Dedifferentiated amniotic fluid mesenchymal stem cell (primary cell): ENCODE results near the gene ACTN3.
"Not testable (repeated sequence)": the region's sequence is repeated elsewhere in the genome, so short reads cannot be mapped to it uniquely, and the experiment has no call there.

Experiments used
- DNase-seq: peaks from one replicate; pipeline ENCODE4 v3.0.0-alpha.2; 2016; ENCODE audit errors: extremely low spot score

The ACTN3 gene

GRCh38 chr11:66564984-66565383 is 18.3 kb downstream of the ACTN3 start:
- DNase-seq = no peak

GRCh38 chr11:66566221-66566620 is 19.5 kb downstream of the ACTN3 start:
- no peak for DNase-seq

- DNase-seq = no peak
Measured at GRCh38 chr11:66567787-66568123, 21.1 kb downstream of the ACTN3 start.

GRCh38 chr11:66568124-66568916 is 21.6 kb downstream of the ACTN3 start, which contains the start of gene CTSF:
Gene CTSF, minus strand, starts transcription at chr11:66568606. Its CDS starts 120 bp downstream, at chr11:66568486.
- peak; percentile 59 for DNase-seq

GRCh38 chr11:66569076-66569475 is 22.4 kb downstream of the ACTN3 start:
- DNase-seq = no peak

- DNase-seq = no peak
Measured at GRCh38 chr11:66570079-66570849, 23.6 kb downstream of the ACTN3 start.

- no peak for DNase-seq
Measured at GRCh38 chr11:66570850-66571180, 24.1 kb downstream of the ACTN3 start.

- DNase-seq = peak; percentile 79
Measured at GRCh38 chr11:66579017-66579606, 32.4 kb downstream of the ACTN3 start.

GRCh38 chr11:66580803-66581202 is 34.1 kb downstream of the ACTN3 start:
- DNase-seq = no peak

GRCh38 chr11:66581261-66581660 is 34.6 kb downstream of the ACTN3 start:
- no peak for DNase-seq

- not testable (repeated sequence) for DNase-seq
Measured at GRCh38 chr11:66582565-66583147, 36.0 kb downstream of the ACTN3 start.

- not testable (repeated sequence) for DNase-seq
Measured at GRCh38 chr11:66585447-66585846, 38.7 kb downstream of the ACTN3 start.

GRCh38 chr11:66586136-66586535 is 39.4 kb downstream of the ACTN3 start:
- no peak for DNase-seq

- DNase-seq = not testable (repeated sequence)
Measured at GRCh38 chr11:66589315-66589714, 42.6 kb downstream of the ACTN3 start.

GRCh38 chr11:66589996-66590675 is 43.4 kb downstream of the ACTN3 start:
- no peak for DNase-seq

GRCh38 chr11:66591175-66591574 is 44.5 kb downstream of the ACTN3 start:
- no peak for DNase-seq

- DNase-seq = peak; percentile 94
Measured at GRCh38 chr11:66592457-66593302, 46.0 kb downstream of the ACTN3 start, which contains the start of the genes CCDC87 and CCS. Gene CCDC87, minus strand, starts transcription at chr11:66593063. Its CDS starts 48 bp downstream, at chr11:66593015. Gene CCS, plus strand, starts transcription at chr11:66593185. Its CDS starts 77 bp downstream, at chr11:66593262.

- no peak for DNase-seq
Measured at GRCh38 chr11:66593303-66593635, 46.6 kb downstream of the ACTN3 start.

- DNase-seq = no peak
Measured at GRCh38 chr11:66593650-66594049, 46.9 kb downstream of the ACTN3 start.

GRCh38 chr11:66595245-66595904 is 48.7 kb downstream of the ACTN3 start:
- DNase-seq = no peak
